Calu3 (cell line): ENCODE results near the gene CGB5. TPM values are rescaled to one million over a fixed set of nuclear protein-coding genes. Genes with fewer than 3 reads are reported as not detected.
"Not testable (repeated sequence)": the region's sequence is repeated elsewhere in the genome, so short reads cannot be mapped to it uniquely, and the experiment has no call there.

Source experiments
- BruUV-seq: library from RNA; stranded (reverse); fragments of 400-500 nt; replicated peaks from 2 replicates; lab custom pipeline; 2021; lab: Mats Ljungman, UMichigan
- CTCF ChIA-PET: fragments of 300-600 bp; sonication (Branson Sonifier 250); formaldehyde crosslinking; loops from one replicate; lab custom pipeline; 2022; ENCODE audit warnings: antibody characterized with exemption; lab: Charles Lee
- DNase-seq: peaks from one replicate; pipeline ENCODE4 v3.0.0; 2022
- H3K27ac Mint-ChIP-seq: one replicate; pipeline ENCODE4 v1.8.0; 2022; ENCODE audit warnings: mixed read lengths; ENCODE audit not compliant: unreplicated experiment
- H3K27me3 Mint-ChIP-seq: one replicate; pipeline ENCODE4 v1.8.0; 2022; ENCODE audit warnings: mixed read lengths; ENCODE audit not compliant: unreplicated experiment
- H3K36me3 Mint-ChIP-seq: one replicate; pipeline ENCODE4 v1.8.0; 2022; ENCODE audit warnings: mild to moderate bottlenecking, moderate library complexity, mixed read lengths; ENCODE audit not compliant: insufficient read depth, unreplicated experiment
- H3K4me1 Mint-ChIP-seq: one replicate; pipeline ENCODE4 v1.8.0; 2022; ENCODE audit warnings: mild to moderate bottlenecking, low read depth, mixed read lengths; ENCODE audit not compliant: unreplicated experiment
- H3K4me3 Mint-ChIP-seq: one replicate; pipeline ENCODE4 v1.8.0; 2022; ENCODE audit warnings: mild to moderate bottlenecking, low read depth, moderate library complexity, mixed read lengths; ENCODE audit not compliant: unreplicated experiment
- H3K9me3 Mint-ChIP-seq: one replicate; pipeline ENCODE4 v1.8.0; 2022; ENCODE audit warnings: low read depth, mixed read lengths; ENCODE audit not compliant: unreplicated experiment
- CTCF ChIP-seq: fragments of 200-600 bp; IDR thresholded peaks from one replicate; pipeline ENCODE4 v1.8.0; 2022; ENCODE audit warnings: antibody characterized with exemption; ENCODE audit not compliant: unreplicated experiment
- intact Hi-C: fragments of 100-400 bp; cut with micrococcal nuclease; formaldehyde crosslinking; loops from one replicate; pipeline ENCODE4 v1.10.0; 2022; ENCODE audit not compliant: unreplicated experiment
- total RNA-seq: library from RNA; stranded (reverse); gene quantifications from 2 replicates; pipeline ENCODE4 v1.2.3, GENCODE V29; 2022

The CGB5 gene
- total RNA-seq, 1 experiment from 2014 or later: 3.3 TPM

GRCh38 chr19:49022116-49022515 is 21.5 kb upstream of the CGB5 start:
- no TSS peak for BruUV-seq
- Mint-ChIP-seq H3K4me1 (peaks cover 30% of the 10 kb centered on the region), H3K9me3 (no peaks in the 10 kb centered on the region), H3K36me3 (peaks cover 30% of the 10 kb centered on the region), H3K4me3 (no peak overlapping the region), H3K27ac (no peak overlapping the region), H3K27me3 (peaks cover 37% of the 10 kb centered on the region)
- TF ChIP-seq CTCF: no peak
- intact Hi-C loops: no loop called here
- CTCF ChIA-PET: no interaction called here
- DNase-seq: no peak

- H3K27ac Mint-ChIP-seq, BruUV-seq, CTCF ChIA-PET, intact Hi-C loops, H3K9me3 Mint-ChIP-seq, DNase-seq, H3K4me3 Mint-ChIP-seq: not testable (repeated sequence)
- Mint-ChIP-seq H3K27me3 (peaks cover 37% of the 10 kb centered on the region), H3K36me3 (peaks cover 11% of the 10 kb centered on the region), H3K4me1 (peaks cover 25% of the 10 kb centered on the region)
Measured at GRCh38 chr19:49024233-49024632, 19.4 kb upstream of the CGB5 start, which contains the start of gene CGB3. Gene CGB3 (minus strand): TSS chr19:49024333. CDS start chr19:49023971, 362 bp downstream.

DNA sequence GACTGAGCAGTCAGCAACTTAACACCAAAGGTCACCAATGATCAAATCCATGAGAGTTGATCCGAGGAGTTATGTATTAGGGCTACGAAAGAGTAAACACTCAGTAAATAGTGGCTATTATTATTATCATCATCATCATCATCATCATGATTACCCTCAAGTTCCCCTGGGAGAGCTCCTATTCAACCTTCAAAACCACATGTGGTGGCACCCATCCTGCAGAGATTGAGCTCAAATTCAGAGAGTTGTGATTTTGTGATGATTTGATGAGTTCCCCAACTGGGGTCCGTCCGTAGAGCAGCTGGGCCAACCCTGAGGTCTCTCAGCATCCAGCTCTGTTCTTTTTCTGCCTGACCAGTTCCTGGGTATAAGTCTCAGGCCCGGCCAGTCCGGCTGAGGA is 18.6 kb upstream of the CGB5 start:
- H3K9me3 Mint-ChIP-seq, H3K27ac Mint-ChIP-seq, H3K4me3 Mint-ChIP-seq, H3K36me3 Mint-ChIP-seq, intact Hi-C loops, BruUV-seq, CTCF ChIA-PET, DNase-seq: not testable (repeated sequence)
- peaks cover 30% of the 10 kb centered on the region for H3K27me3 Mint-ChIP-seq
- peaks cover 17% of the 10 kb centered on the region for H3K4me1 Mint-ChIP-seq

GRCh38 chr19:49025599-49025998 is 18.0 kb upstream of the CGB5 start:
- DNase-seq, BruUV-seq, H3K9me3 Mint-ChIP-seq, intact Hi-C loops, H3K27ac Mint-ChIP-seq, H3K36me3 Mint-ChIP-seq, CTCF ChIA-PET, H3K4me3 Mint-ChIP-seq: not testable (repeated sequence)
- Mint-ChIP-seq H3K4me1 (peaks cover 12% of the 10 kb centered on the region), H3K27me3 (peaks cover 30% of the 10 kb centered on the region)

DNA sequence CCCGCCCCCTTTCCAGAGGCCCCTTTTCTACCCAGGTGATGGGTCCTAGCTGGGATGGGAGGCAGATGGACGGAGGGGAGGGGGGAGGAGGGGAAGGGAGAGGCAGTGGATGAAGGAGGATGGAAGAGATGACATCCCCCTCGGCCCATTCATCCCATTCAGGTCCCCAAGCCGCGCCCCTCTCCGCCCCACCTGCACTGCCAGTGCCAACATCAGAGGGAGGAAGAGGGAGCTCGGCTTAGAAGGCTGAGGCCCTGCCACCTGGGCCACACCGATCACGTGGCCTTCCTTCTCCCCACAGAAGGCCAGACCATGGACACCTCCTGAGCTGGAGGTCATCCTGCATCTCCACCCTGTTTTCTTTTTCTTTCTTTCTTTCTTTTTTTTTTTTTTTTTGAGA is 15.0 kb upstream of the CGB5 start:
- CTCF ChIA-PET, intact Hi-C loops, H3K27ac Mint-ChIP-seq: not testable (repeated sequence)

GRCh38 chr19:49029749-49030148 is 13.9 kb upstream of the CGB5 start:
- H3K4me1 Mint-ChIP-seq, H3K9me3 Mint-ChIP-seq, H3K36me3 Mint-ChIP-seq, H3K4me3 Mint-ChIP-seq, intact Hi-C loops, H3K27ac Mint-ChIP-seq, DNase-seq, BruUV-seq, CTCF ChIA-PET: not testable (repeated sequence)
- peaks cover 19% of the 10 kb centered on the region for H3K27me3 Mint-ChIP-seq

More for the DNA sequence above, 15.0 kb upstream of the CGB5 start:
- H3K4me3 Mint-ChIP-seq, H3K9me3 Mint-ChIP-seq, DNase-seq, H3K4me1 Mint-ChIP-seq, BruUV-seq, H3K36me3 Mint-ChIP-seq: not testable (repeated sequence)
- H3K27me3 Mint-ChIP-seq: peaks cover 19% of the 10 kb centered on the region

DNA sequence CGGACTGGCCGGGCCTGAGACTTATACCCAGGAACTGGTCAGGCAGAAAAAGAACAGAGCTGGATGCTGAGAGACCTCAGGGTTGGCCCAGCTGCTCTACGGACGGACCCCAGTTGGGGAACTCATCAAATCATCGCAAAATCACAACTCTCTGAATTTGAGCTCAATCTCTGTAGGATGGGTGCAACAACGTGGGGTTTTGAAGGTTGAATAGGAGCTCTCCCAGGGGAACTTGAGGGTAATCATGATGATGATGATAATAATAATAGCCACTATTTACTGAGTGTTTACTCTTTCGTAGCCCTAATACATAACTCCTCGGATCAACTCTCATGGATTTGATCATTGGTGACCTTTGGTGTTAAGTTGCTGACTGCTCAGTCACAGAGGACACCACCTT is 13.3 kb upstream of the CGB5 start:
- intact Hi-C loops, CTCF ChIA-PET, H3K4me1 Mint-ChIP-seq, BruUV-seq, DNase-seq, H3K27ac Mint-ChIP-seq, H3K4me3 Mint-ChIP-seq, H3K9me3 Mint-ChIP-seq: not testable (repeated sequence)
- Mint-ChIP-seq H3K36me3 (peaks cover 11% of the 10 kb centered on the region), H3K27me3 (peaks cover 18% of the 10 kb centered on the region)
